ENCODE measurements around the gene RNASEH2B.

The RNASEH2B gene

GRCh38 chr13:50928102-50928501 lies 18.5 kb downstream of the RNASEH2B start:
- TF ChIP-seq CTCF (IDR thresholded peaks at IDR 0.05; ENCODE audit: low read depth, low read length, missing control alignments): no peak
- no peak for DNase-seq (ENCODE audit: low read depth)
- H3K4me3 ChIP-seq (ENCODE audit: low read depth, low read length): no peak overlapping the region

GRCh38 chr13:50928659-50929462 lies 19.3 kb downstream of the RNASEH2B start:
- TF ChIP-seq CTCF (IDR thresholded peaks at IDR 0.05; ENCODE audit: low read depth, low read length, missing control alignments): no peak
- DNase-seq (ENCODE audit: low read depth): no peak
- no peak overlapping the region for H3K4me3 ChIP-seq (ENCODE audit: low read depth, low read length)

GRCh38 chr13:50932091-50932490 lies 22.5 kb downstream of the RNASEH2B start:
- H3K4me3 ChIP-seq (ENCODE audit: low read depth, low read length): no peak overlapping the region
- DNase-seq (ENCODE audit: low read depth): no peak
- no peak for TF ChIP-seq CTCF (IDR thresholded peaks at IDR 0.05; ENCODE audit: low read depth, low read length, missing control alignments)

- no peak for TF ChIP-seq CTCF (IDR thresholded peaks at IDR 0.05; ENCODE audit: low read depth, low read length, missing control alignments)
- H3K4me3 ChIP-seq (ENCODE audit: low read depth, low read length): no peak overlapping the region
- DNase-seq (ENCODE audit: low read depth): no peak
These were observed 25.3 kb downstream of the RNASEH2B start for GRCh38 chr13:50934735-50935435.

- H3K4me3 ChIP-seq (ENCODE audit: low read depth, low read length): no peak overlapping the region
- DNase-seq (ENCODE audit: low read depth): no peak
- no peak for TF ChIP-seq CTCF (IDR thresholded peaks at IDR 0.05; ENCODE audit: low read depth, low read length, missing control alignments)
These were observed 27.1 kb downstream of the RNASEH2B start for GRCh38 chr13:50936679-50937078.

- no peak overlapping the region for H3K4me3 ChIP-seq (ENCODE audit: low read depth, low read length)
- DNase-seq (ENCODE audit: low read depth): no peak
- no peak for TF ChIP-seq CTCF (IDR thresholded peaks at IDR 0.05; ENCODE audit: low read depth, low read length, missing control alignments)
These were observed 30.9 kb downstream of the RNASEH2B start for GRCh38 chr13:50940509-50940908.
